PC-9 (cell line): ENCODE data around the gene EHD4. TPM values are rescaled to one million over a fixed set of nuclear protein-coding genes. Genes with fewer than 3 reads are reported as not detected.

Experiments used
- BruUV-seq: library from RNA; stranded (reverse); fragments of 400-500 nt; replicated peaks from 2 replicates; lab custom pipeline; 2021; lab: Mats Ljungman, UMichigan
- CTCF ChIA-PET: fragments of 300-600 bp; sonication (Branson Sonifier 250); formaldehyde crosslinking; loops from one replicate; lab custom pipeline; 2022; ENCODE audit warnings: antibody characterized with exemption; lab: Charles Lee
- POLR2A ChIA-PET: fragments of 300-600 bp; sonication (Branson Sonifier 250); formaldehyde crosslinking; loops from one replicate; lab custom pipeline; 2022; ENCODE audit warnings: antibody characterized with exemption; ENCODE audit not compliant: unreplicated experiment; lab: Charles Lee
- DNase-seq, 2 experiments: peaks; one replicate each; pipeline versions ENCODE4 v3.0.0 to v3.0.0-alpha.2; 2015 to 2022; ENCODE audit warnings: mixed read lengths in 1 of 2
- H2AFZ ChIP-seq: fragments of 200-600 bp; sonication (generic); 2 replicates; pipeline ENCODE4 v1.8.1; 2017; ENCODE audit warnings: antibody characterized with exemption
- H3F3A ChIP-seq: fragments of 200-600 bp; sonication (generic); 2 replicates; pipeline ENCODE4 v1.8.1; 2017; ENCODE audit warnings: antibody characterized with exemption, mild to moderate bottlenecking, low read depth; ENCODE audit not compliant: insufficient read depth
- H3K27ac ChIP-seq: fragments of 200-600 bp; sonication (generic); 2 replicates; pipeline ENCODE4 v1.6.1; 2016; ENCODE audit warnings: mixed run types
- H3K27me3 ChIP-seq: fragments of 200-600 bp; sonication (generic); 2 replicates; pipeline ENCODE4 v1.6.1; 2016; ENCODE audit warnings: low read depth, mixed run types; ENCODE audit not compliant: insufficient read depth
- H3K36me3 ChIP-seq: fragments of 200-600 bp; sonication (generic); 2 replicates; pipeline ENCODE4 v1.6.1; 2016; ENCODE audit warnings: low read depth, mixed run types
- H3K4me1 ChIP-seq: fragments of 200-600 bp; sonication (generic); replicated peaks from 2 replicates; pipeline ENCODE4 v1.6.1; 2016; ENCODE audit warnings: mixed run types; ENCODE audit not compliant: insufficient read depth
- H3K4me2 ChIP-seq: fragments of 200-600 bp; sonication (generic); 2 replicates; pipeline ENCODE4 v1.6.1; 2017; ENCODE audit warnings: mixed run types
- H3K4me3 ChIP-seq: fragments of 200-600 bp; sonication (generic); 2 replicates; pipeline ENCODE4 v1.6.1; 2016; ENCODE audit warnings: mixed run types
- H3K79me2 ChIP-seq: fragments of 200-600 bp; sonication (generic); 2 replicates; pipeline ENCODE4 v1.6.1; 2017; ENCODE audit warnings: low read depth, mixed run types
- H3K9me2 ChIP-seq: fragments of 200-600 bp; sonication (generic); 2 replicates; pipeline ENCODE4 v1.8.1; 2017; ENCODE audit warnings: mild to moderate bottlenecking; ENCODE audit not compliant: insufficient read depth
- H3K9me3 ChIP-seq: fragments of 200-600 bp; sonication (generic); 2 replicates; pipeline ENCODE4 v1.8.1; 2016; ENCODE audit warnings: low read depth; ENCODE audit not compliant: insufficient read depth
- H4K20me1 ChIP-seq: fragments of 200-600 bp; sonication (generic); 2 replicates; pipeline ENCODE4 v1.8.1; 2017; ENCODE audit not compliant: insufficient read depth
- CTCF ChIP-seq: fragments of 200-600 bp; sonication (generic); conservative IDR thresholded peaks from 2 replicates; pipeline ENCODE4 v1.6.1; 2017; ENCODE audit warnings: mixed run types, antibody characterized with exemption, mild to moderate bottlenecking, moderate library complexity
- EZH2 ChIP-seq: fragments of 200-600 bp; sonication (generic); IDR thresholded peaks from 2 replicates; pipeline ENCODE4 v1.8.0; 2017; ENCODE audit warnings: antibody characterized with exemption, low read depth
- intact Hi-C: fragments of 100-400 bp; cut with micrococcal nuclease; formaldehyde crosslinking; loops from one replicate; pipeline ENCODE4 v1.10.0; 2022; ENCODE audit not compliant: unreplicated experiment
- total RNA-seq: library from RNA; stranded (reverse); gene quantifications from 2 replicates; pipeline ENCODE4 v1.2.3, GENCODE V29; 2021

Gene EHD4
- total RNA-seq, 1 experiment from 2014 or later, result 18.1 TPM

DNA sequence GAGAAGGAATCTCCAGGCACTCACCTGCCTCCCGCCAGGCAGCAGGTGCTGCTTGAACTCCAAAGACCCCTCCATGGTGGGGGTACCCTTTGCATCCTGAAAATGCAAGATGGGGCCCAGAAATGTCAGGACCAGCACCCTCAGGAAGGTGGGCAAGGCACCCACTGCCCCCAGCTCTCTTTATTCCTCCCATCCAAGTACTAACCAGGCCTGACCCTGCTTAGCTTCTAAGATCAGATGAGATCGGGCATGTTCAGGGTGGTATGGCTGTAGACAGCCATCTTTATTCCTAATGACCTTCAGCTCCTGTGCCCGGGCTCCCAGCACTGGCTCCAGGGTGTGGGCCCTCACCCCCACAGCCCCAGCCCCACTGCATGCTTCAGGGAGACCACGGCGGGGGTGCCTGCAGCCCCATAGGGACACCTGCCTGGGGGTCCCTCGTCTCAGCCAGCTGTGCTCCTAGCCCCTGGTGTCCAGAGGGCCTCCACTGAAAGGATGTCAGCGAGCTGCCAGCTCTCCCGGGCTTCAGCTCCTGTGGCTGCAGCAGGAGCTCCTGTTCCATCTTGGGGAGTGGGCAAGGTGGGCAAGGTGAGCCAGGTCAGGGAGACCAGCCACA is 120.5 kb downstream of the EHD4 start:
- Histone ChIP-seq H3F3A (no peaks in the 10 kb centered on the region), H3K4me3 (no peak overlapping the region)
- POLR2A ChIA-PET, result interaction anchor here (0.6 to 1.4 kb wide), 2 partner anchors 14 to 288 kb away, joined by 6 to 7 read pairs; partner anchors contain the start of gene PLA2G4B

DNA sequence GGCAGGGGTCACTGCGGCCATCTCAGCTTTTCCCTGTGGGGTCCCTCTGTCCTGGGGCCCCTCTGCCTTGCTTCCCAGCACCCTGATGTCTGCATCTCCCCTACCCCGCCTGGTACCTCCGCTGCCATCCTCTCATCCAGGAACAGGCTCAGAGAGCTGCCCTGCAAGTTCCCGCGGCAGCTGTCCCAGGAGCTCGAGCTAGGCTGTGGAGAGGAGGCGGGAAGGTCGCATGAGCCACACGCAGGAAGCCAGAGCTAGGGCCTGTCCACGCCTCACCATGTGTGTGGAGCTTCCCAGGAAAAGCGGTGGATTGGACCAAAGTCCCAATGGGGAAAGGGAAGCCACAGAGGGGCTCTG is 121.2 kb downstream of the EHD4 start:
- Histone ChIP-seq H3K79me2 (no peaks in the 10 kb centered on the region), H3K4me1 (no peaks in the 10 kb centered on the region), H3K9me3 (no peaks in the 10 kb centered on the region), H3F3A (no peaks in the 10 kb centered on the region), H2AFZ (no peak overlapping the region), H3K9me2 (no peaks in the 10 kb centered on the region), H3K27me3 (no peaks in the 10 kb centered on the region), H4K20me1 (no peaks in the 10 kb centered on the region), H3K4me3 (no peak overlapping the region), H3K4me2 (no peak overlapping the region), H3K36me3 (no peaks in the 10 kb centered on the region), H3K27ac (no peak overlapping the region)
- CTCF ChIA-PET, result interaction anchor here (0.6 kb wide), 1 partner anchor 1806 kb away, joined by 3 read pairs; no protein-coding TSS in a partner anchor
- BruUV-seq, result no TSS peak
- intact Hi-C loops, result no loop called here
- no peak for TF ChIP-seq CTCF
- no peak for TF ChIP-seq EZH2
- no peak for DNase-seq
- POLR2A ChIA-PET, result interaction anchor here (0.6 to 1.4 kb wide), 2 partner anchors 13 to 287 kb away, joined by 6 to 7 read pairs; partner anchors contain the start of gene PLA2G4B

More for the DNA sequence above, 120.5 kb downstream of the EHD4 start:
- no peak for DNase-seq
- Histone ChIP-seq H3K27ac (no peak overlapping the region), H3K9me2 (no peaks in the 10 kb centered on the region), H4K20me1 (no peaks in the 10 kb centered on the region), H3K27me3 (no peaks in the 10 kb centered on the region), H2AFZ (no peak overlapping the region), H3K9me3 (no peaks in the 10 kb centered on the region), H3K4me1 (no peaks in the 10 kb centered on the region), H3K4me2 (no peak overlapping the region), H3K79me2 (no peaks in the 10 kb centered on the region), H3K36me3 (no peaks in the 10 kb centered on the region)
- no TSS peak for BruUV-seq
- no peak for TF ChIP-seq CTCF
- no peak for TF ChIP-seq EZH2
- intact Hi-C loops, result no loop called here
- CTCF ChIA-PET, result no interaction called here

DNA sequence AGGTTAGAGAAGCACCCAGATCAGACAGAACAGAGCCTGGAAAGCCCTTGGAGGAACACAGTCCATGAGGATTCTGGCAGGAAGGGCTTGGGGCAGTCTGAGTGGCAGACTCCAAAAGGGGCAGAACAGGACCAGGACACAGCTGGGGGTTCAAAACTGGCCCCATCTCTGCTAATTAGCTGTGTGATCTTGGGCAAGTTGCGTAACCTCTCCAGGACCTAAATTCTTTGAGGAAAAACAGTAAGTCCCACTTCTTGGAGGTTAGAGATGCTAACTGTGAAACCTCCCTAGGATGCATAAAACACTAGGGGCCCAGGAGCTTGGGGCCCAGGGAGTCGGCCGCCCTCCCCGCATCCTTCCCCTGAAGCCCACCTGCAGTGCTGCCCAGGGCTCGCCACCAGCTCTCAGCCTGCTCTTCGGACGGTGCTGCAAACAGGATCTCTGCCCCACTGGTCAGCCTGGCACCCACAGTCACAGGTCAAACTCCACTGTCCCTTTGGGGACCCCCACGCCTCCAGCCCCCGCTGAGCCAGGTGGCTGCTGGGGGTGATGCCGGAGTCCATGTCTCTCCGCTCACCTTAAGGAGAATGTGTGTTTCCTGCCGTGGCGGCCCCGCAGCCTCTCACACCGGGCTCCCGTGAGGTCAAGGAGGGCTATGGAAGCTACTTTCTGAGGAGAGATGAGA is 121.7 kb downstream of the EHD4 start:
- no peak overlapping the region for H3K27ac ChIP-seq
- no peaks in the 10 kb centered on the region for H3F3A ChIP-seq
- ChIA-PET CTCF (interaction anchor here (0.6 kb wide), 1 partner anchor 1805 kb away, joined by 3 read pairs; no protein-coding TSS in a partner anchor), POLR2A (interaction anchor here (1.4 kb wide), 1 partner anchor 12 kb away, joined by 7 read pairs; the partner anchor contains the start of gene PLA2G4B)
- no peaks in the 10 kb centered on the region for H3K27me3 ChIP-seq
- no peaks in the 10 kb centered on the region for H3K79me2 ChIP-seq
- no peaks in the 10 kb centered on the region for H3K36me3 ChIP-seq
- intact Hi-C loops, result no loop called here
- no peak for DNase-seq
- no peaks in the 10 kb centered on the region for H4K20me1 ChIP-seq
- H2AFZ ChIP-seq, result no peak overlapping the region
- H3K4me2 ChIP-seq, result no peak overlapping the region
- TF ChIP-seq CTCF (no peak), EZH2 (no peak)
- BruUV-seq, result no TSS peak
- no peaks in the 10 kb centered on the region for H3K9me3 ChIP-seq
- no peaks in the 10 kb centered on the region for H3K9me2 ChIP-seq
- H3K4me3 ChIP-seq, result no peak overlapping the region
- H3K4me1 ChIP-seq, result no peaks in the 10 kb centered on the region
